ENCODE measurements around the gene TBR1.

TBR1 gene

GRCh38 chr2:161415034-161415986, 787 bp upstream of the TBR1 start:
- DNase-seq, result no peak

GRCh38 chr2:161416708-161417437, 776 bp downstream of the TBR1 start:
- DNase-seq, result no peak

GRCh38 chr2:161417438-161418274, 1.6 kb downstream of the TBR1 start:
- DNase-seq, result no peak

GRCh38 chr2:161418275-161418714, 2.2 kb downstream of the TBR1 start:
- no peak for DNase-seq

- DNase-seq, result peak; percentile 7
Observed at GRCh38 chr2:161418715-161419637, 2.9 kb downstream of the TBR1 start.

GRCh38 chr2:161419638-161420190, 3.6 kb downstream of the TBR1 start:
- no peak for DNase-seq

- peak; percentile 21 for DNase-seq
Observed at GRCh38 chr2:161420406-161421074, 4.4 kb downstream of the TBR1 start.

GRCh38 chr2:161421686-161422085, 5.6 kb downstream of the TBR1 start:
- no peak for DNase-seq

GRCh38 chr2:161422816-161423403, 6.8 kb downstream of the TBR1 start:
- no peak for DNase-seq

GRCh38 chr2:161423421-161424393, 7.6 kb downstream of the TBR1 start:
- DNase-seq, result no peak

GRCh38 chr2:161424394-161424769, 8.3 kb downstream of the TBR1 start:
- DNase-seq, result no peak

GRCh38 chr2:161424891-161425727, 9.0 kb downstream of the TBR1 start:
- no peak for DNase-seq

GRCh38 chr2:161425728-161426454, 9.8 kb downstream of the TBR1 start:
- DNase-seq, result no peak

GRCh38 chr2:161426455-161426921, 10.4 kb downstream of the TBR1 start:
- DNase-seq, result no peak

GRCh38 chr2:161426922-161427663, 11.0 kb downstream of the TBR1 start:
- no peak for DNase-seq

Data from GF-D8 (cell line).